ENCODE data around the gene NOX1.
A peak's percentile ranks its signal among the peaks of the same experiment; 100 is the strongest.

NOX1 gene

GRCh38 chrX:100874325-100874724, at the start of gene NOX1:
NOX1 (minus strand) TSS chrX:100874359; CDS start chrX:100874139, 220 bp downstream.
- no peak for DNase-seq (ENCODE audit: low read depth)

- no peak for DNase-seq (ENCODE audit: low read depth)
These were observed 41.4 kb upstream of the NOX1 start for GRCh38 chrX:100915562-100915961.

GRCh38 chrX:100913111-100913510, 39.0 kb upstream of the NOX1 start:
- DNase-seq (ENCODE audit: low read depth), result no peak

DNA sequence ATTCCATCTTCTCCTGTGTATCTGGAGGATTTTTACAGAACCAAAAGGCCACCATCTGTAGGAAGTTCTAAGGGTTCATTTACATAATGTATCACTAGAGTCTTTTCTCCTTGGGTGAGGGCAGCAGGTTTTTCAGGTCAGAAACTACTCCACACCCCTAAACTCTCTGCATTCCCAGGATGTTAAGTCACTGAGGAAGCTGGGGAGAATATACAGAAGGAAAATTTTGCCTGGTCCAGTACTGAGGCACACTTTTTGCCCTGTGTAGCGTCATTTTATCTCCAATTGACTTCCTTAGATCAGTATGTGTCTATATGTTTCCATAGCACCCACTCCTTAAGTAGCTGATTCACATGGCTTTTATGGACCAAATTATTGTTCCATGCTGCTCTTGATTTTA, 37.6 kb upstream of the NOX1 start:
- DNase-seq (ENCODE audit: low read depth), result no peak

- no peak for DNase-seq (ENCODE audit: low read depth)
These were observed 31.5 kb upstream of the NOX1 start for GRCh38 chrX:100905620-100906019.

- DNase-seq (ENCODE audit: low read depth), result no peak
These were observed 30.3 kb upstream of the NOX1 start for GRCh38 chrX:100904433-100904832.

GRCh38 chrX:100895365-100896075, 21.4 kb upstream of the NOX1 start:
- no peak for DNase-seq (ENCODE audit: low read depth)

DNA sequence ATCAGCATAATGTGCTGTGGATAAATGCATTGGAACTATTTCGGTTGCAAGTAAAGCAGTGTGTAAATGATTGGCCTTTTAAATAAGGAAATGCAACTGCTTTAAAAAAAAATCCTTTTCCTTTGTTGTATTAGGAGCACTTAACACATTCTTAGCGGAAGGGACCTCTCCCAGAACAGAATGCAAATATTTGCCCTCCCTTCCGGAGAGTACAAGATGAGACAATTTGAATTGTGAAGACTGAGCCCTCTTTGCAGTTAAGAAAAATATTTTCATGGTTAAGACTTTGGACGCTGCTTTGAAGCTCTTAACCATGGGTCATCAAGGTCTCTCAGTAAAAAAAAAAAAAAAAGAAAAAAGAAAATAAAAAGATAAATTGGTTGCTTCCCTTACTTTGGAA, 9.5 kb upstream of the NOX1 start:
- no peak for DNase-seq (ENCODE audit: low read depth)

DNA sequence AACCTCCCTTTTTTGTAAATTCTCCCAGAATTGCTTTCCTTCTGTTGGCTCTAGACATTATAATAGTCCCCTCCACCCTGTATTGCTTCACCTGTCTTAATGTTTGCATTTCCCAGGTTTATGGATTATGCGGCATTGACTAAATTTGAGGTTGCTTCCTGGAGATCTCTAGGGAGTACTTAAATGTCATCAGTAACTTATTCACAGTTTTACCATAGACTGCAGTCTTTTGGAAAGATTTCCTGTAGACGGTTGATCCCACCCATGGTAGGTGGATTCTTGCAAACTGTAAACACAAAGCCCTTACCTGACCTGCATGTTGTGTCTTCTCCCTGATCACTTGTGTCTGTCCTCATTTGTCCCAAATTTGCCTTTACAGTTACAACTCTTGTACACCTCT, 6.2 kb upstream of the NOX1 start:
- DNase-seq (ENCODE audit: low read depth), result no peak

DNA sequence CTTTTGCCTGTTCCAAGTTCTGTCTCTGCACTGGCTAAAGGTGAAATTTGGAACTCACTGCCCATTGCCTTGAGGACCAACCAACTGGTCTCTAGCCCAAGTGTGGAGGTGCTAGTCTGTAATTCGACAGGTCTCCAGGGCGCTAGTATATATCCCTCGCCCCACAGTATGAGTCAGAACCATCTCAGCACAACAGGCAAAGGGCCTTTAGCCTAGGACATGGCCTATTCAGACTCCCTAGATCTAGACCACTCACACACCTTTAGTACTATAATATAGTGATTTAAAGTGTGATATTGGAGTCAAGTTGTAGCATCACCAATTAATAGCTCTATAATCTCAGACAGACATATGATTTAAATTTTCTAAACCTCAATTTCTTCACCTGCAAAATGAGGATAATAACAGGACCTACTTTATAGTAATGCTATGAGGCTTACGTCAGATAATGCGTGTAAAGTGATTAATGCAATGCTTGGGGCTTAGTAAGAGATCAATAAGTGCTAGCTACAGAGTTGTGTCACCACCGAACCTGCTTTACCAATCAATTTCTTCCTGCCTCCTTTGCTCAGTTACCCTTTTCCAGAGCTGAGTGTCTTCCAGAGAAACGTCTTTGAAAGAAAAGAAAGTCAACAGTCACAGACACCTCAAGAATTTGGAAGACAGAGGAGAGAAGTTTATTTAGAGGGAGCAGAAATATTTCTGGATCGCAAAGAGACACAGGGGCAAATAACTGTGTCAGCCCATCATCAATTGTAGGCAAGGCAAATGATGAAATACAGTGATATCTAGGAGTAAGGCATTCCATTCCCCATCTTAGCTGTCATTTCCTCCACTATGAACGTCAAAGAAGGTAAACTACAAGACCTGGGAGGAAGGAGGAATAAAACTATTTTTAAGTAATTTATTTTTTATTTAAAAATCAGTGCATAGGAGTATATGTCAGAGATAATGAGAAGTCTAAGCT, 2.3 kb downstream of the NOX1 start:
- no peak for DNase-seq (ENCODE audit: low read depth)

- DNase-seq (ENCODE audit: low read depth), result no peak
These were observed 3.6 kb downstream of the NOX1 start for GRCh38 chrX:100870527-100870926.

GRCh38 chrX:100868273-100868672, 5.9 kb downstream of the NOX1 start:
- no peak for DNase-seq (ENCODE audit: low read depth)

DNA sequence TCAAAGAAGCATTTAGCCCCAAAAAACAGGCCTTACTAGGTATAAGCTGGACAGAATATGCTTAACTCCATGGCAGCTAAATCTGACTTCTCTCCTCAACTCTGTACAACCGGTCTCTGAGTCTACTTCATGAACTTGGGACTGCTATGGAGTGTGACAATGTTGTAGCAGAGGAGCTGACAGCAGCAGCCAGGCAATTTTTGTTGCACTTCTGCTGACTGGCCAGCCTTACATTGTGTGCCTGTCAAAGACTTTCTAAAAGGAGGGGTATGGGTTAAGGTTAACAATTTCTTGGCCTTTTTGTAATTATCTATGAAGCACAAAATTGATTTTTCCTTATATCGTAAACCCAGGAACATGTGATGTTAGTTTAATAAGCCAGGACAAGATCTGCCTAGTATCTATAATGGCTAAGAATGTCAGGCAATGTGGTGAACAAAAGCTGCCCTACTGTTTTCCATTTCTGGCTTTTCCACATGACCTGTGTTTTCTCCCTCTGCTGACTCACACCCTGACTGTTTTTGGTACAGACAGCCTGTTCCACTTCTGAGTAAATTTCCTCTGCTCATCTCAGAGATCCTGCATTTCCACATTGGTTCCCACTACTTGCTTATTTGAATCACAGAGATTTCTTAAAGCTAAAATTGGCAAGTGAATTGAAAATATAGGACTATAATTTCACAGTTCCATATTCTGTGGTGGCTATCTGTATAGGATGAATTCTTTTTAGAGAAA, 9.3 kb downstream of the NOX1 start:
- no peak for DNase-seq (ENCODE audit: low read depth)

DNA sequence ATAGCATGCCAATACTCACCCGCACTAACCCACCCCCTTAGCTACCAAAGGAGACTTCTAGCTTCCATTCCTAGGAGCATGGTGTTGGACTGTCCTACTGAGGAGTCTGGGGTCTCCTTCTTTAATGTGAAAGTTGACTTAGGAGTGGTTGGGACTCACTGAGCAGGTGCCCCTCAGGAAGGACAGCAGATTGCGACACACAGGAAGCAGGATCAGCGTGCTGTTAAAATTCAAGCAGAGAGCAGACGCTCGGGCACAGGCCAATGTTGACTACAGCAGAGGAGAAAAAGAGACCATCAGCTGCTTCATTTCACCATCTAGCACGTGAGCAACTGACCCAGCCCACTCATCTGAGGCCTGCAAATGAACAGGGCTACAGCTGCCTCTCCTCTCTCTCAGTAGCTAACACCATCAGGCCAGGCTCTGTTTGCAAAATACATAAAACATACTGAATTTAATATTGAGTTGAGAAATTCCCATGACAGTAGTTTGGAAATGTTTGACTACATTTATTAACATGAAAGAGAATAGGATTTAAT, 10.8 kb downstream of the NOX1 start:
- DNase-seq (ENCODE audit: low read depth), result no peak

GRCh38 chrX:100852810-100853209, 21.3 kb downstream of the NOX1 start:
- no peak for DNase-seq (ENCODE audit: low read depth)

DNA sequence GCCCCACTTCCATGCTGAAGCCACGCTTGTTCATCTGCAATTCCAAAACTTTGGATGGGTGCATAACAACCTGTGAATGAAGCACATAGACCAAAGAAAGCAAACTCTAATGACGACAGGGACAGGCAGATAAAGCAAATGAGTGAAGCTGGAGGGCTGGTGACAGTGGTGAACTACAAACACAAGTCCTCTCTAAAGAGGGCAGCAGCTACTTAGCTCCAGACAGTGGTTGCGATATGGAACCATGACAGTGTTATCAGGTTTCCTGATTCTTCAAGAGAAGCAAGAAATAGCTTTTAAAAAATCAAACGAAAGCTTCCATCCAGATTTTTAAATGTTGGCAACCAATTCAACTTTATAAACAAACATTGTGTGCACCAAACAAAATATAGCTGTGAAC, 23.8 kb downstream of the NOX1 start:
- no peak for DNase-seq (ENCODE audit: low read depth)

- DNase-seq (ENCODE audit: low read depth), result no peak
These were observed 42.8 kb downstream of the NOX1 start for GRCh38 chrX:100831219-100831946.

GRCh38 chrX:100830547-100830946, 43.6 kb downstream of the NOX1 start:
- no peak for DNase-seq (ENCODE audit: low read depth)

GRCh38 chrX:100830143-100830542, 44.0 kb downstream of the NOX1 start:
- no peak for DNase-seq (ENCODE audit: low read depth)

- no peak for DNase-seq (ENCODE audit: low read depth)
These were observed 44.4 kb downstream of the NOX1 start for GRCh38 chrX:100829730-100830129.

GRCh38 chrX:100819837-100820666, 54.1 kb downstream of the NOX1 start, which contains the start of gene CSTF2:
CSTF2 (plus strand) TSS chrX:100820391; CDS start chrX:100820417, 26 bp downstream.
- DNase-seq (ENCODE audit: low read depth), result peak; percentile 65

Data from activated T-helper 1 cell treated with Interleukin-2 at 50 U/mL for 16 hours (primary cell).